Measurements from ENCODE around the gene PIK3CB. TPM values are rescaled to one million over a fixed set of nuclear protein-coding genes. Genes with fewer than 3 reads are reported as not detected.

Gene PIK3CB
- total RNA-seq, 1 donor from 2014 or later = 16.7 TPM

DNA sequence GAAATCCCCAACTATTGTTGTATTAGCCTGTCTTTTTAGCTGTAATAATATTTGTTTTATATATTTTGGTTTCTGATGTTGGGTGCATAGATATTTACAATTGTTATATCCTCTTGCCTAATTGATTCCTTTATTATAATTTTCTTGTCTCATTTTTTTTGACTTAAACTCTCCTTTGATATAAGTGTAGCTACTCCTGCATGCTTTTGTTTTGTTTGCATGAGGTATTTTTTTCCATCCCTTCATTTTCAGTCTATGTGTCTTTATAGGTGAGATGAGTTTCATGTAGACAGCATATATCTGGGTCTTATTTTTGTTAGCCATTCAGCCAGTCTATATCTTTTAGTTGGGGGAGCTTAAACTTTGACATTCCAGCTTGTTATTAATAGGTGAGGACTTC, 188.7 kb downstream of the PIK3CB start:
- H3K36me3 Mint-ChIP-seq (ENCODE audit: unreplicated experiment) = peaks cover 44% of the 10 kb centered on the region
- H3K27me3 Mint-ChIP-seq (ENCODE audit: unreplicated experiment) = no peaks in the 10 kb centered on the region
- H3K4me1 Mint-ChIP-seq (ENCODE audit: unreplicated experiment) = no peaks in the 10 kb centered on the region
- no peak for DNase-seq (ENCODE audit: extremely low spot score, unreplicated experiment)
- no peak overlapping the region for H3K4me3 Mint-ChIP-seq (ENCODE audit: unreplicated experiment)
- no peak overlapping the region for H3K27ac Mint-ChIP-seq (ENCODE audit: unreplicated experiment)
- H3K9me3 Mint-ChIP-seq (ENCODE audit: unreplicated experiment) = peaks cover 41% of the 10 kb centered on the region
- TF ChIP-seq, protein P1, sequence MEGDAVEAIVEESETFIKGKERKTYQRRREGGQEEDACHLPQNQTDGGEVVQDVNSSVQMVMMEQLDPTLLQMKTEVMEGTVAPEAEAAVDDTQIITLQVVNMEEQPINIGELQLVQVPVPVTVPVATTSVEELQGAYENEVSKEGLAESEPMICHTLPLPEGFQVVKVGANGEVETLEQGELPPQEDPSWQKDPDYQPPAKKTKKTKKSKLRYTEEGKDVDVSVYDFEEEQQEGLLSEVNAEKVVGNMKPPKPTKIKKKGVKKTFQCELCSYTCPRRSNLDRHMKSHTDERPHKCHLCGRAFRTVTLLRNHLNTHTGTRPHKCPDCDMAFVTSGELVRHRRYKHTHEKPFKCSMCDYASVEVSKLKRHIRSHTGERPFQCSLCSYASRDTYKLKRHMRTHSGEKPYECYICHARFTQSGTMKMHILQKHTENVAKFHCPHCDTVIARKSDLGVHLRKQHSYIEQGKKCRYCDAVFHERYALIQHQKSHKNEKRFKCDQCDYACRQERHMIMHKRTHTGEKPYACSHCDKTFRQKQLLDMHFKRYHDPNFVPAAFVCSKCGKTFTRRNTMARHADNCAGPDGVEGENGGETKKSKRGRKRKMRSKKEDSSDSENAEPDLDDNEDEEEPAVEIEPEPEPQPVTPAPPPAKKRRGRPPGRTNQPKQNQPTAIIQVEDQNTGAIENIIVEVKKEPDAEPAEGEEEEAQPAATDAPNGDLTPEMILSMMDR (IDR thresholded peaks at IDR 0.05) = no peak

DNA sequence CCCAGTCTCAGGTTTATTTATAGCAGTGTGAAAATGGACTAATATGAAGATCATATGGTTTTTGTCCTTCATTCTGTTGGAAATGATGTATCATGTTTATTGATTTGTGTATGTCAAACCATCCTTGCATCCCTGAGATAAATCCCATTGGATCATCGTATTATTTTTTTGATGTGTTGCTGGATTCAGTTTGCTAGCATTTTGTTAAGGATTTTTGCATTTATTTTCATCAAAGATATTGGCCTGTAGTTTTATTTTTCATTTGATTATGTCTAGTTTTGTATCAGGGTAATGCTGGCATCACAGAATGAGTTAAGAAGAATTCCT, 191.8 kb downstream of the PIK3CB start:
- TF ChIP-seq, protein P1 (IDR thresholded peaks at IDR 0.05) = no peak
- DNase-seq (ENCODE audit: extremely low spot score, unreplicated experiment) = no peak
- Mint-ChIP-seq H3K4me1 (ENCODE audit: unreplicated experiment) (peaks cover 5% of the 10 kb centered on the region), H3K9me3 (ENCODE audit: unreplicated experiment) (peaks cover 38% of the 10 kb centered on the region), H3K36me3 (ENCODE audit: unreplicated experiment) (peaks cover 22% of the 10 kb centered on the region), H3K27ac (ENCODE audit: unreplicated experiment) (no peak overlapping the region), H3K4me3 (ENCODE audit: unreplicated experiment) (no peak overlapping the region), H3K27me3 (ENCODE audit: unreplicated experiment) (no peaks in the 10 kb centered on the region)

DNA sequence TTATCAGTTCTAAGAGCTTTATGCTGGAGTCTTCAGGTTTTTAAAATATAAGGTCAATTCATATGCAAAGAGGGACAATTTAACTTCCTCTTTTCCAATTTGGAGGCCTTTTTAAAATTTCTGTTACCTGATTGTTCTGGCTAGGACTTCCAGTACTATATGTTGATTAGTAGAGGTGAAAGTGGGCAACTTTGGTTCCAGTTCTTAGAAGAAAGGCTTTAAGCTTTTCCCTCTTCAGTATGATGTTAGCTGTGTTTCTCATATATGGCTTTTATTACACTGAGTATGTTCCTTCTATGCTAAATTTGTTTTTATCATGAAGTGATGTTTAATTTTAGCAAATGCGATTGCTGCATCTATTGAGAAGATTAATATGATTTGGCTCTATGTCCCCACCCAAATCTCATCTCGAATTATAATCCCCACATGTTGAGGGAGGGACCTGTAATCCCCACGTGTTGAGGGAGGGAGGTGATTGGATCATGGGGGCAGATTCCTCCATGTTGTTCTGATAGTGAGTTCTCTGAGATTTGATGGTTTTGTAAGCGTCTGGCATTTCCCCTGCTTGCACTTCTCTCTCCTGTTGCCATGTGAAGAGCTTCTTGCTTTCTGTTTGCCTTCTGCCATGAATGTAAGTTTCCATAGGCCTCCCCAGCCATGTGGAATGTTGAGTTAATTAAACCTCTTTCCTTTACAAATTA, 192.4 kb downstream of the PIK3CB start:
- no peak overlapping the region for H3K27ac Mint-ChIP-seq (ENCODE audit: unreplicated experiment)
- peaks cover 43% of the 10 kb centered on the region for H3K9me3 Mint-ChIP-seq (ENCODE audit: unreplicated experiment)
- peaks cover 6% of the 10 kb centered on the region for H3K4me1 Mint-ChIP-seq (ENCODE audit: unreplicated experiment)
- TF ChIP-seq, protein P1 (IDR thresholded peaks at IDR 0.05) = no peak
- H3K36me3 Mint-ChIP-seq (ENCODE audit: unreplicated experiment) = peaks cover 19% of the 10 kb centered on the region
- no peaks in the 10 kb centered on the region for H3K27me3 Mint-ChIP-seq (ENCODE audit: unreplicated experiment)
- no peak overlapping the region for H3K4me3 Mint-ChIP-seq (ENCODE audit: unreplicated experiment)
- DNase-seq (ENCODE audit: extremely low spot score, unreplicated experiment) = no peak

DNA sequence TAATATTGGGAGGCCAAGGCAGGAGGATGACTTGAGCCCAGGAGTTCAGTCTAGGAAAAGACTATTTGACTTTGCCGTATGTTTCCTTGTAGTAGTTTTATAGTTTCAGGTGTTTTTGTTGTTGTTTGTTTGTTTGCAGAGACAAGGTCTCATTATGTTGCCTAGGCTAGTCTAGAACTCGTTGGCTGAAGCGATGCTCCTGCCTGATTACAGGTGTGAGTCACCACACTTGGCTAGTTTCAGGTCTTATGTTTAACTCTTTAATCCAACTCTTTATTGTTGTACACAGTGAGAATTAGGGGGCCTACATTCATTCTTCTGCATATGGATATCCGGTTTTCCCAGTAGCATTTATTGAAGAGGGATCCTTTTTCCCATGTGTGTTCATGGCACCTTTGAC, 194.2 kb downstream of the PIK3CB start:
- Mint-ChIP-seq H3K27me3 (ENCODE audit: unreplicated experiment) (no peaks in the 10 kb centered on the region), H3K4me3 (ENCODE audit: unreplicated experiment) (no peak overlapping the region), H3K27ac (ENCODE audit: unreplicated experiment) (no peak overlapping the region), H3K36me3 (ENCODE audit: unreplicated experiment) (peaks cover 15% of the 10 kb centered on the region), H3K9me3 (ENCODE audit: unreplicated experiment) (peaks cover 33% of the 10 kb centered on the region), H3K4me1 (ENCODE audit: unreplicated experiment) (peaks cover 6% of the 10 kb centered on the region)
- TF ChIP-seq, protein P1 (IDR thresholded peaks at IDR 0.05) = no peak
- DNase-seq (ENCODE audit: extremely low spot score, unreplicated experiment) = no peak

DNA sequence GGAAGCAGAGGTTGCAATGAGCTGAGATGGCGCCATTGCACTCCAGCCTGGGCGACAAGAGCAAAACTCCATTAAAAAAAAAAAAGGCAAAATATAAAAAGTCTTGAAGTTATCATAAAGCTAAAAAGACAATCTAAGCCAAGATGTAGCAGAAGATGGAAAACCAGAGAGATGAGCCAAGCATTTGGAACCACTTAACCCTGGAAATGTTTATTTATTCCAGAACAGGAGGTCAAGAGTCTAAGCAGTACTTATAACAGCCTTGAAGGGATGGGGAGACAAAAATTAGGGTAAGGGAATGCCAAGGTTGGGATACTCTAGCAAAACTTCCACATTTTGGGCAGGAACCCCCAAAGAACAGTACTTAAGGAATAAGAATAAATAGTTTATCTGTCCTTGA, 196.1 kb downstream of the PIK3CB start:
- DNase-seq (ENCODE audit: extremely low spot score, unreplicated experiment) = no peak
- H3K4me3 Mint-ChIP-seq (ENCODE audit: unreplicated experiment) = no peak overlapping the region
- TF ChIP-seq, protein P1 (IDR thresholded peaks at IDR 0.05) = no peak
- H3K27ac Mint-ChIP-seq (ENCODE audit: unreplicated experiment) = no peak overlapping the region
- peaks cover 29% of the 10 kb centered on the region for H3K9me3 Mint-ChIP-seq (ENCODE audit: unreplicated experiment)
- H3K36me3 Mint-ChIP-seq (ENCODE audit: unreplicated experiment) = peaks cover 7% of the 10 kb centered on the region
- H3K4me1 Mint-ChIP-seq (ENCODE audit: unreplicated experiment) = peaks cover 6% of the 10 kb centered on the region
- H3K27me3 Mint-ChIP-seq (ENCODE audit: unreplicated experiment) = no peaks in the 10 kb centered on the region
